Activated naive CD8-positive, alpha-beta T cell treated with anti-CD3 and anti-CD28 coated beads, Interleukin-2, amount 10 ng/mL, durations not matched to agents 7 days and 5 days (primary cell): ENCODE data around the gene MKKS. TPM values are rescaled to one million over a fixed set of nuclear protein-coding genes. Genes with fewer than 3 reads are reported as not detected.
"Not testable (repeated sequence)": the region's sequence is repeated elsewhere in the genome, so short reads cannot be mapped to it uniquely, and the experiment has no call there.

ENCODE experiments used
- ATAC-seq: fragments of 150-1000 bp; cut with Tn5 transposase; one replicate; pipeline ENCODE4 v1.10.0; 2021; ENCODE audit warnings: low read depth, moderate library complexity
- POLR2A ChIA-PET: fragments of 350-600 bp; sonication (Branson Sonifier 250); formaldehyde crosslinking; loops from one replicate; lab custom pipeline; 2021; ENCODE audit warnings: antibody characterized with exemption; lab: Charles Lee
- DNase-seq: peaks from one replicate; pipeline ENCODE4 v3.0.0; 2021
- H3K27ac Mint-ChIP-seq: one replicate; pipeline ENCODE4 v1.8.0; 2022; ENCODE audit warnings: mild to moderate bottlenecking, mixed read lengths
- H3K27me3 Mint-ChIP-seq: one replicate; pipeline ENCODE4 v1.8.0; 2022; ENCODE audit warnings: mild to moderate bottlenecking, moderate library complexity, mixed read lengths
- H3K36me3 Mint-ChIP-seq: one replicate; pipeline ENCODE4 v1.8.0; 2021; ENCODE audit warnings: mild to moderate bottlenecking, mixed read lengths
- H3K4me1 Mint-ChIP-seq: one replicate; pipeline ENCODE4 v1.8.0; 2021; ENCODE audit warnings: mixed read lengths
- H3K4me3 Mint-ChIP-seq: one replicate; pipeline ENCODE4 v1.8.0; 2022; ENCODE audit warnings: mild to moderate bottlenecking, moderate library complexity, mixed read lengths
- H3K9me3 Mint-ChIP-seq: one replicate; pipeline ENCODE4 v1.8.0; 2021; ENCODE audit warnings: mixed read lengths
- total RNA-seq, 2 experiments: library from RNA; stranded (reverse); gene quantifications; one replicate each; pipeline ENCODE4 v1.2.3, GENCODE V29; 2021

The MKKS gene
- total RNA-seq, 2 experiments from 2014 or later: 9.6 to 10.0 TPM

GRCh38 chr20:10423735-10424134 is 10.3 kb downstream of the MKKS start:
- no peak for DNase-seq
- Mint-ChIP-seq H3K36me3 (peaks cover 9% of the 10 kb centered on the region), H3K27me3 (no peaks in the 10 kb centered on the region), H3K4me1 (peaks cover 6% of the 10 kb centered on the region), H3K4me3 (no peak overlapping the region), H3K9me3 (no peaks in the 10 kb centered on the region), H3K27ac (no peak overlapping the region)
- POLR2A ChIA-PET: no interaction called here
- no peak for ATAC-seq

- ATAC-seq (no peak), DNase-seq (no peak)
- Mint-ChIP-seq H3K4me1 (peaks cover 2% of the 10 kb centered on the region), H3K27ac (no peak overlapping the region), H3K36me3 (peaks cover 17% of the 10 kb centered on the region), H3K4me3 (no peak overlapping the region), H3K27me3 (no peaks in the 10 kb centered on the region), H3K9me3 (no peaks in the 10 kb centered on the region)
- POLR2A ChIA-PET: no interaction called here
These were observed 14.4 kb downstream of the MKKS start for GRCh38 chr20:10419550-10420133.

- H3K9me3 Mint-ChIP-seq, H3K4me1 Mint-ChIP-seq, H3K27me3 Mint-ChIP-seq, H3K4me3 Mint-ChIP-seq, DNase-seq, H3K27ac Mint-ChIP-seq, ATAC-seq: not testable (repeated sequence)
- H3K36me3 Mint-ChIP-seq: peaks cover 13% of the 10 kb centered on the region
- POLR2A ChIA-PET: interaction anchor here (0.6 kb wide), 1 partner anchor 77 kb away, joined by 3 read pairs; no protein-coding TSS in a partner anchor
These were observed 16.8 kb downstream of the MKKS start for GRCh38 chr20:10417218-10417617.

- H3K36me3 Mint-ChIP-seq: peaks cover 8% of the 10 kb centered on the region
- ATAC-seq (no peak), DNase-seq (no peak)
- H3K27ac Mint-ChIP-seq: no peak overlapping the region
- peaks cover 2% of the 10 kb centered on the region for H3K4me1 Mint-ChIP-seq
- POLR2A ChIA-PET: no interaction called here
- no peaks in the 10 kb centered on the region for H3K27me3 Mint-ChIP-seq
- no peak overlapping the region for H3K4me3 Mint-ChIP-seq
- H3K9me3 Mint-ChIP-seq: no peaks in the 10 kb centered on the region
These were observed 18.9 kb downstream of the MKKS start for GRCh38 chr20:10415013-10415650.

- H3K36me3 Mint-ChIP-seq: peaks cover 8% of the 10 kb centered on the region
- no peaks in the 10 kb centered on the region for H3K27me3 Mint-ChIP-seq
- H3K9me3 Mint-ChIP-seq: no peaks in the 10 kb centered on the region
- peaks cover 2% of the 10 kb centered on the region for H3K4me1 Mint-ChIP-seq
- POLR2A ChIA-PET: no interaction called here
- no peak for ATAC-seq
- no peak overlapping the region for H3K4me3 Mint-ChIP-seq
- no peak for DNase-seq
- no peak overlapping the region for H3K27ac Mint-ChIP-seq
These were observed 21.2 kb downstream of the MKKS start for GRCh38 chr20:10412591-10413408.

- POLR2A ChIA-PET: no interaction called here
- Mint-ChIP-seq H3K9me3 (no peaks in the 10 kb centered on the region), H3K36me3 (peaks cover 4% of the 10 kb centered on the region), H3K4me3 (no peak overlapping the region), H3K27ac (no peak overlapping the region), H3K4me1 (no peaks in the 10 kb centered on the region), H3K27me3 (no peaks in the 10 kb centered on the region)
- DNase-seq: no peak
- ATAC-seq: no peak
These were observed 22.3 kb downstream of the MKKS start for GRCh38 chr20:10411673-10412072.

GRCh38 chr20:10408108-10408813 is 25.8 kb downstream of the MKKS start:
- Mint-ChIP-seq H3K4me1 (peaks cover 4% of the 10 kb centered on the region), H3K36me3 (peaks cover 3% of the 10 kb centered on the region)

GRCh38 chr20:10404959-10405530 is 29.0 kb downstream of the MKKS start:
- POLR2A ChIA-PET: no interaction called here
- ATAC-seq: no peak
- no peak for DNase-seq

More at GRCh38 chr20:10408108-10408813, 25.8 kb downstream of the MKKS start:
- Mint-ChIP-seq H3K27ac (no peak overlapping the region), H3K9me3 (no peaks in the 10 kb centered on the region), H3K4me3 (no peak overlapping the region), H3K27me3 (no peaks in the 10 kb centered on the region)
- POLR2A ChIA-PET: no interaction called here
- ATAC-seq: no peak
- no peak for DNase-seq

GRCh38 chr20:10404023-10404628 is 29.9 kb downstream of the MKKS start:
- Mint-ChIP-seq H3K4me3 (no peak overlapping the region), H3K27me3 (no peaks in the 10 kb centered on the region)

More at GRCh38 chr20:10404959-10405530, 29.0 kb downstream of the MKKS start:
- Mint-ChIP-seq H3K36me3 (peaks cover 3% of the 10 kb centered on the region), H3K9me3 (no peaks in the 10 kb centered on the region), H3K27ac (no peak overlapping the region), H3K4me3 (no peak overlapping the region), H3K27me3 (no peaks in the 10 kb centered on the region), H3K4me1 (peaks cover 8% of the 10 kb centered on the region)

GRCh38 chr20:10402938-10403608 is 30.9 kb downstream of the MKKS start:
- Mint-ChIP-seq H3K27ac (no peak overlapping the region), H3K36me3 (peaks cover 3% of the 10 kb centered on the region)
- no peak for ATAC-seq

More at GRCh38 chr20:10404023-10404628, 29.9 kb downstream of the MKKS start:
- ATAC-seq (no peak), DNase-seq (no peak)
- Mint-ChIP-seq H3K4me1 (peaks cover 8% of the 10 kb centered on the region), H3K9me3 (no peaks in the 10 kb centered on the region), H3K27ac (no peak overlapping the region), H3K36me3 (peaks cover 3% of the 10 kb centered on the region)
- POLR2A ChIA-PET: no interaction called here

GRCh38 chr20:10398834-10399369 is 35.1 kb downstream of the MKKS start:
- POLR2A ChIA-PET: no interaction called here
- H3K4me3 Mint-ChIP-seq: no peak overlapping the region
- DNase-seq: no peak

More at GRCh38 chr20:10402938-10403608, 30.9 kb downstream of the MKKS start:
- POLR2A ChIA-PET: no interaction called here
- H3K9me3 Mint-ChIP-seq: no peaks in the 10 kb centered on the region
- no peak for DNase-seq
- peaks cover 8% of the 10 kb centered on the region for H3K4me1 Mint-ChIP-seq
- no peak overlapping the region for H3K4me3 Mint-ChIP-seq
- H3K27me3 Mint-ChIP-seq: no peaks in the 10 kb centered on the region

GRCh38 chr20:10394752-10395151 is 39.3 kb downstream of the MKKS start:
- POLR2A ChIA-PET, H3K36me3 Mint-ChIP-seq, ATAC-seq, H3K27me3 Mint-ChIP-seq, DNase-seq, H3K4me1 Mint-ChIP-seq, H3K9me3 Mint-ChIP-seq, H3K4me3 Mint-ChIP-seq, H3K27ac Mint-ChIP-seq: not testable (repeated sequence)

More at GRCh38 chr20:10398834-10399369, 35.1 kb downstream of the MKKS start:
- Mint-ChIP-seq H3K27me3 (peaks cover 3% of the 10 kb centered on the region), H3K9me3 (no peaks in the 10 kb centered on the region), H3K27ac (no peak overlapping the region), H3K36me3 (no peaks in the 10 kb centered on the region), H3K4me1 (peaks cover 6% of the 10 kb centered on the region)
- no peak for ATAC-seq
